GM12892 (cell line): Measurements from ENCODE around the gene MTFR1L. TPM values are rescaled to one million over a fixed set of nuclear protein-coding genes. Genes with fewer than 3 reads are reported as not detected.

Experiments used
- DNase-seq: peaks from one replicate; pipeline ENCODE4 v3.0.0; 2011; ENCODE audit not compliant: insufficient read length
- FAIRE-seq: peaks from 2 replicates; lab custom pipeline; 2011; peaks lifted over from hg19 to GRCh38; lab: Jason Lieb, UNC
- POLR2A ChIP-seq: IDR thresholded peaks from 2 replicates; pipeline ENCODE4 v1.6.1; 2011; ENCODE audit warnings: low read depth, low read length, control low read depth
- POLR2AphosphoS5 ChIP-seq: IDR thresholded peaks from 2 replicates; pipeline ENCODE4 v1.6.1; 2011; ENCODE audit warnings: low read depth, low read length, control low read depth
- TAF1 ChIP-seq: IDR thresholded peaks from 2 replicates; pipeline ENCODE4 v1.6.1; 2011; ENCODE audit warnings: low read depth, mild to moderate bottlenecking, control low read depth, low read length, borderline replicate concordance
- polyA plus RNA-seq: library from polyadenylated mRNA; unstranded; fragments of >200 nt; gene quantifications from one replicate; pipeline ENCODE4 v1.2.1, GENCODE V29; 2012; ENCODE audit warnings: missing spikeins, inconsistent platforms; ENCODE audit not compliant: missing spikeins

MTFR1L gene
- 35.9 TPM for polyA plus RNA-seq

- FAIRE-seq (peak; percentile 97), DNase-seq (peak; percentile 99)
- TF ChIP-seq POLR2AphosphoS5 (peak; percentile 76), POLR2A (peak; percentile 84), TAF1 (0 out of 2 replicates have a peak, but pooled peaks have one; percentile 41)
These were observed at the start of gene MTFR1L for GRCh38 chr1:25819491-25820246. Gene MTFR1L (plus strand): TSS chr1:25819954. CDS start chr1:25823105, 3,151 bp downstream.

- TF ChIP-seq TAF1 (no peak), POLR2AphosphoS5 (no peak), POLR2A (no peak)
- DNase-seq (no peak), FAIRE-seq (no peak)
These were observed 49.1 kb upstream of the MTFR1L start for GRCh38 chr1:25770541-25771220.

DNA sequence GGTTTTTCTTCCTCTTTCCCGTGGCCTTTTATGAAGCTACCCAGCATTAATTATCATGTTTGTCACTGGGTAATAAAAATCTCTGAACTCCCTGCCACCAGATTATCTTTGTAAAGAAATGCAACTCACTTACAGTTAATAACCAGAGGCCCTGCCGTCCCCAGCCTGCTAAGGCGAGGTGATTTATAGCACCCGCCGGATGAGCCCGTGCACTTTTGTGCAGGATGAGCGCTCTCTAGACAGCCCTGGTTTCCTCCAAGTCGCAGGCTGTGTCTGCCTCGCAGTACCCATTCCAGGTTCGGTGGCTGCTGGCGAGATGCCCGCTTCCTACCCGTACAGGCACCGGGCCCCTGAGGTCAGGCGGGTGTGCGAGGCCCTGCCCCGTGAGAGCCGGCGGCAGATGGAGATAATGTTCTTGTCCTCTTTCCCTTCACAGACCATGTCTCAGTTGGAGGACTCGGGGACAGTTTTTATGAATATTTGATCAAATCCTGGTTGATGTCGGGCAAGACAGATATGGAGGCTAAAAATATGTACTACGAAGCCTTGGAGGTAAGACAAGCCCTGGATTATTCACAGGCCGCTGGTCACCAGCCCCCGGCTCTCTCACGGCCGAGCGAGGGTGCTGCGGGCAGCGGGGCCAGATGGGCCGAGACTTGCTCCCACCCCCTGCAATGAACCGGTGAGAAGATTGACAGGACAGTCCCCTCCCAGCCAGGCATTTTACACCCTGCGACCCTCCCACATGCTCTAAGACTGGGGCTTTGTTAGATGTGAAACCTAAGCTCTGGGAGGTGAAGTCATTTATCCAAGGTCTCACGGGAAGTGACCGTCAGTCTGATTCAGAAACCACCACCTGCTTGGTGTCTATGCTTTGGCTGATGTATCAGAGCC, 48.3 kb upstream of the MTFR1L start:
- TF ChIP-seq POLR2AphosphoS5 (no peak), POLR2A (no peak)
- DNase-seq (no peak), FAIRE-seq (peak; percentile 30)

DNA sequence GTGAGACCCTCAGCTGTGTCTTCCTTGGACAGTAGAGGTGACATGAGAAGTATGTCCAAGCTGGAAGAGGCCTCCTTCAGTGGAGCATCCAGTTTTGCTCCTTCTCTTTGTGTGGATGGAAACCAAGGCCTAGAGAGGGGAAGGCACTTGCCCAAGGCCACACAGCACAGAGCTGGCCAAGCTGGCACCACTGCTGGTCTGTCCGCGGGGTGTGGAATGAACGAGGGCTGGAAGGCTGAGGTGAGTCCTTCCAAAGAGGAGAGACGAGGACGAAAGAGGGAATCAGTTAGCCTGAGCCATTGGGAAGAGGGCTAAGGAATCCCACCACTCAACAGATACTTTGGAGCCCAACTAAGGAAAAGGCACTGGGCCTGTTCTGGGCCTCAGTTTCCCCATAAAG, 47.6 kb upstream of the MTFR1L start:
- FAIRE-seq (no peak), DNase-seq (no peak)
- no peak for TF ChIP-seq POLR2A
- no peak for TF ChIP-seq TAF1
- no peak for TF ChIP-seq POLR2AphosphoS5

GRCh38 chr1:25772692-25773245, 47.0 kb upstream of the MTFR1L start:
- FAIRE-seq (no peak), DNase-seq (no peak)
- TF ChIP-seq POLR2A: no peak
- no peak for TF ChIP-seq POLR2AphosphoS5
- TF ChIP-seq TAF1: no peak

GRCh38 chr1:25773441-25774125, 46.2 kb upstream of the MTFR1L start:
- TF ChIP-seq POLR2AphosphoS5: no peak
- no peak for TF ChIP-seq TAF1
- no peak for TF ChIP-seq POLR2A
- FAIRE-seq (no peak), DNase-seq (no peak)

DNA sequence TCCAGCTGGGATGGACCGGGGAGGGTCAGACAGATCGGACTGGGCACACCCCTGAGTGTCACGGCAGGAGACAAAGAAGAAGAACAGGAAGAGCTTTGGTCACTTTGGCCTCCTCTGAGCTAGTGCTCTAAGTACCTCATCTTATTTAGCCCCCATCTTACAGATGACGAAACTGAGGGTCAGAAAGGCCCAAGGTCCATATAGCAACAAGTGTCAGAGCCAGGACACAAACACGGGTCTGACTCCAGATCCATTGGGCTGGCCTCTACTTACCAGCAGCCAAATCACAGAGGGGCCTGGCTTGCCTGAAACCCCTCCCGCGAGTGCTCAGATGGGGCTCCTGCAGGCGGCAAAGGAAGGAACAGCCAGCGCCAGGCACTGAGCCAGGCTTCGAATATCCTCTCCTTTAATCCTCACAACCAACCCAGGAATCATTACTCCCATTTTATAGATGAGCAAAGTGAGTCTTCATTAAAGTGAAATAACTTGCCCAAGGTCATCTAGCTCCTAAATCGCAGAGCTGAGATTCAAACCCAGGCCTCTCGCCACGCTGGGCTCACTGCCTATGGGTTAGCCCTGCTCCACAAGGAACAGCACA, 45.4 kb upstream of the MTFR1L start:
- FAIRE-seq (no peak), DNase-seq (no peak)
- TF ChIP-seq POLR2A: no peak
- no peak for TF ChIP-seq TAF1
- no peak for TF ChIP-seq POLR2AphosphoS5

DNA sequence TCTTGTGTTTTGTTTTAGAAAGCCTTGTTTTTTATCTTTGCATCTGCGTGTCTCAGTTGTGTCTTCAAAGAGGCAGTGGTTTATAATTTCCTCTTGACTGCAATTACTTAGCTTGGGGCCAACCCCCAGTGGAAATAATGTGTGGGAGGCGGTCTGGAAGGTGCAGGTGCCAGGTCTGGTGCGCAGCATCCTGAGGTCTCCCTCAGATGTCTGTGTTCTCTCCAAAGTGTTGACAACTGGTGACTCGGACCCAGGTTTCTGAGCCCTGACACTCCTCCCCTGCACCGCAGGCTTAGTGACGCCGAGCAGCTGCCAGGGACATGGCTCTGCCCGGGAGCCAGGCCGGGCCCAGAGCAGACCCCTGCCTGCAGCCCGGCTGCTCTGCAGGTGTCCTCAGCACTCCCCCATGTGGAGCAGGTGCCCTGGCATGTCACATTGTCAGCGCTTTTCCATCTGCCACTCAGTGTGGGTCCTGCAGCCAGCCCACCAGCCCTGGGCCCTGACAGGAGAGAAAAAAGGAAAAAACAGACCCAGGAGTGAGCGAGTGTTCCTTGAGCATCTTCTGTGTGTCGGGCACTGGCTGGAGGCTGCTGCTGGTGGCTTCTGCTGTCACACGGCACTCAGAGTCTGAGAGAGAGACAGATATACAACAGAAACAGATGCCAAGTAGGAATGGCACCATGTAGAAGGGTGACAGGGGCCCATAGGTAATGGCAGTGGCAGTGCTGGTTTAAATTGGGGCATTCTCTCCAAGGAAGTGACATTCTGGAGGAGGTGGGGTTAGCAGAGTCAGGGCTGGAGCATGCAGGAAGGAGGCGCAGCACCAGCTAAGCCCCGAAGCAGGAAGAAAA, 44.6 kb upstream of the MTFR1L start:
- DNase-seq: no peak
- TF ChIP-seq TAF1 (no peak), POLR2A (no peak), POLR2AphosphoS5 (no peak)
- FAIRE-seq: peak; percentile 5

GRCh38 chr1:25779388-25779787, 40.4 kb upstream of the MTFR1L start:
- DNase-seq: no peak
- no peak for FAIRE-seq
- TF ChIP-seq TAF1 (no peak), POLR2AphosphoS5 (no peak), POLR2A (no peak)
